Upper lobe of left lung (tissue), 4 donors: Measurements from ENCODE around the gene METTL25B.

Experiments used
- POLR2A ChIP-seq, 4 donors: fragments of 450-650 bp; IDR thresholded peaks; one replicate each; pipeline ENCODE4 v1.5.1; 2016 to 2017; ENCODE audit warnings: antibody characterized with exemption in 4 of 4, mild to moderate bottlenecking in 2 of 4
- POLR2AphosphoS5 ChIP-seq, 2 donors: sonication (generic); formaldehyde crosslinking; IDR thresholded peaks; one replicate each; pipeline ENCODE4 v1.5.1; 2017; ENCODE audit warnings: antibody characterized with exemption in 2 of 2
- TF ChIP-seq, protein P1 (sequence below), 6 experiments: fragments of 450-650 bp in 4 of 6; fragments of 200-600 bp in 2 of 6; sonication (generic) in 2 of 6; IDR thresholded peaks; one replicate each; pipeline ENCODE4 v1.5.1; 2016 to 2019; ENCODE audit warnings: antibody characterized with exemption in 6 of 6

DNA sequence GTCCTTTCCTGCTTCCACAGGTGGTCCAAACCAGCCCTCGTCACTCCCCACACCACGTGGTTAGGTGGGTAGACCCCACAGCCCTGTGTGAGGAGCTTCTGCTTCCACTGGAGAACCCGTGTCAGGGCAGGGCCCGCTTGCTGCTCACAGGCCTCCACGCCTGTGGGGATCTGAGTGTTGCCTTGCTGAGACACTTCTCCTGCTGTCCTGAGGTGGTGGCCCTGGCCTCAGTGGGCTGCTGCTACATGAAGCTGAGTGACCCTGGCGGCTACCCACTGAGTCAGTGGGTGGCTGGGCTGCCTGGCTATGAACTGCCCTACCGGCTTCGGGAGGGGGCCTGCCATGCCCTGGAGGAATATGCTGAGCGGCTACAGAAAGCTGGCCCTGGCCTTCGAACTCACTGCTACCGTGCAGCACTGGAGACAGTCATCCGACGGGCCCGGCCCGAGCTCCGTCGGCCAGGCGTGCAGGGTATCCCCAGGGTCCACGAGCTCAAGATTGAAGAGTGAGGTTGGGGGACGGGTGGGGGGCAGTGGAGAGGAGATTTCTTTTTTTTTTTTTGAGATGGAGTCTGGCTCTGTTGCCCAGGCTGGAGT is 5.8 kb downstream of the METTL25B start:
- TF ChIP-seq, protein P1, sequence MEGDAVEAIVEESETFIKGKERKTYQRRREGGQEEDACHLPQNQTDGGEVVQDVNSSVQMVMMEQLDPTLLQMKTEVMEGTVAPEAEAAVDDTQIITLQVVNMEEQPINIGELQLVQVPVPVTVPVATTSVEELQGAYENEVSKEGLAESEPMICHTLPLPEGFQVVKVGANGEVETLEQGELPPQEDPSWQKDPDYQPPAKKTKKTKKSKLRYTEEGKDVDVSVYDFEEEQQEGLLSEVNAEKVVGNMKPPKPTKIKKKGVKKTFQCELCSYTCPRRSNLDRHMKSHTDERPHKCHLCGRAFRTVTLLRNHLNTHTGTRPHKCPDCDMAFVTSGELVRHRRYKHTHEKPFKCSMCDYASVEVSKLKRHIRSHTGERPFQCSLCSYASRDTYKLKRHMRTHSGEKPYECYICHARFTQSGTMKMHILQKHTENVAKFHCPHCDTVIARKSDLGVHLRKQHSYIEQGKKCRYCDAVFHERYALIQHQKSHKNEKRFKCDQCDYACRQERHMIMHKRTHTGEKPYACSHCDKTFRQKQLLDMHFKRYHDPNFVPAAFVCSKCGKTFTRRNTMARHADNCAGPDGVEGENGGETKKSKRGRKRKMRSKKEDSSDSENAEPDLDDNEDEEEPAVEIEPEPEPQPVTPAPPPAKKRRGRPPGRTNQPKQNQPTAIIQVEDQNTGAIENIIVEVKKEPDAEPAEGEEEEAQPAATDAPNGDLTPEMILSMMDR (IDR thresholded peaks at IDR 0.05) = no peak
- no peak for TF ChIP-seq POLR2AphosphoS5 (IDR thresholded peaks at IDR 0.05)
- no peak for TF ChIP-seq POLR2A (IDR thresholded peaks at IDR 0.05)
